Skin epidermis (tissue), 12 donors: ENCODE results near the gene ACADVL.
A peak's percentile ranks its signal among the peaks of the same experiment; 100 is the strongest.
"Not testable (repeated sequence)": the region's sequence is repeated elsewhere in the genome, so short reads cannot be mapped to it uniquely, and the experiment has no call there.

Experiments
- H3K27ac ChIP-seq, 21 experiments: fragments of 200-600 bp; sonication (generic) in 11 of 21; one replicate each; pipeline ENCODE4 v1.5.0; 2020; ENCODE audit warnings: mild to moderate bottlenecking in 3 of 21, inconsistent platforms in 2 of 21, moderate library complexity in 2 of 21
- H3K4me3 ChIP-seq, 7 experiments: fragments of 200-600 bp; sonication (generic) in 2 of 7; one replicate each; pipeline ENCODE4 v1.5.0; 2020; ENCODE audit warnings: inconsistent platforms in 2 of 7, mild to moderate bottlenecking in 2 of 7, moderate library complexity in 1 of 7

Gene ACADVL

GRCh38 chr17:7219812-7220592, at the start of gene ACADVL, which contains the start of gene DLG4:
Gene ACADVL, plus strand, starts transcription at chr17:7219938. Its CDS starts 47 bp downstream, at chr17:7219985.
Gene DLG4, minus strand, starts transcription at chr17:7219836.
- peak within 1 kb of the TSS; percentile 47 to 95 (median 79) for H3K4me3 ChIP-seq
- H3K27ac ChIP-seq: peak within 1 kb of the TSS; percentile 79 to 99 (median 95)

DNA sequence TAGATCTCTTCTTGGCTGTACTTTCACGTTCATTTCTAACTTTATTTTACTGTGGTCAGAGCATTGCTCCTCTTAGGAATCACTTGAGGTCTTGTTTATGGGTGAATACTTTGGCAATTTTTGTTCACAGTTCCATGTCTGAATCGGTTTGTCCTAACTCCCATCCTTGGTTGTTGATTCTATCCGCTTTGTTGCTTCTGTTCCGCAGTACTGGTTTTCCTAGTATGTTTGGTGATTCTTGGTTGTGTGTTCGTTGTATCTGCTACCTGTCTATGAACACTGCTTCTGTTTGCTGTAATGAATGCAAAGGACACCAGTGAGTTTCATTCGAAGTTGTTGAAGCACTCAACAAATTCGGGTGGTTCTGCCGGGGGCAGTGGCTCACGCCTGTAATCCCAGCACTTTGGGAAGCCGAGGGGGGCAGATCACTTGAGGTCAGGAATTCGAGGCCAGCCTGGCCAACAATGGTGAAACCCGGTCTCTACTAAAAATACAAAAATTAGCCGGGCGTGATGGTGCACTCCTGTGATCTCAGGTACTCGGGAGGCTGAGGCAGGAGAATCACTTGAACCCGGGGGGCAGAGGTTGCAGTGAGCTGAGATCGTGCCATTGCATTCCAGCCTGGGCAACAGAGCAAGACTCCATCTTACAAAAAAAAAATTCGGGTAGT, 47.1 kb upstream of the ACADVL start:
- not testable (repeated sequence) for H3K27ac ChIP-seq, H3K4me3 ChIP-seq

DNA sequence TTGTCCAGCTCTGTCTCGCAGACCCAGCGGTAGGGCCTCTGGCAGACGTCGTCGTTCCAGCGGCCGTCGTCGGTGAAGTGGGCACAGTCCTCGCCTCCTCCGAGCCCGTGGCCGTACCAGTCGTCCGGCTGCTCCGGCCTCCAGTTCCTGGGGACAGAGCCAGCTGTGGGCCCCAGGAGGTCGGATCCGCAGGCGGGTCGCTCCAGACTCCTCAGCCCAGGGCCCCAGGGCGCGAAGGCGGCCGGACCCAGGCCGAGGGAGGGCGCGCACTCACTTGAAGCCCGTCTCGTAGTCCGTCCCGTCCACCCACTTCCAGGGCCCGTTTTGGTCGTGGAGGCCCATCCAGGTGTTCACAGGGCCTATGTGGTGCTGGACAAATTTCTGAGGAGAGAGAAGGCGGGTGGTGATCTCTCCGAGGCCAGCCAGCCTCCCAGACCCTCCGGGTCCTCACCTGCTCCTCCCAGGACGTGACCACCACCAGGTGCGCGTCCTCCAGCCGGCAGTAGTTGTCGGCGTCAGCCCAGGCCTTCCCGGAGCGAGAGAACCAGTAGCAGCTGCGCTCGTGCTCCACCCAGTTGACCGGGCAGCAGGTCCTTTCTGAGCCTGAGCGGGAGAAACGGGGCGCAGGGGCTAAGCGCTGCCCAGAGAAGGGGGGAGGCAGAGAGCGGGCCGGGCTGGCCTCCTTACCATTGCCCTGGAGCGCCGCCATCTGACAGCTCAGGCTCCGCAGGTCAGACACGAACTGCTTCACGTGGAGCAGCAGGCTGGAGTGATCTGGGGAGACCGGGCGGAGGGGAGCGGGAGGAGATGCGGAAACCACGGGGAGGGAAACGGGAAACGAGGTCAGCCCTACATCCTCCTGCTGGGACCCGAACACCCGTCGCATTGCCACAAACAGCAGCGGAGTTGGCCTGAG, 45.8 kb upstream of the ACADVL start:
- peak overlapping the region in 7 of 21 experiments; percentile 6 to 60 (median 26) for H3K27ac ChIP-seq
- peak overlapping the region in 3 of 7 experiments; percentile 8 to 19 (median 15) for H3K4me3 ChIP-seq

- Histone ChIP-seq H3K4me3 (peak overlapping the region in 1 of 7 experiments; percentile 8), H3K27ac (no peak overlapping the region)
These were observed 45.0 kb upstream of the ACADVL start for GRCh38 chr17:7174603-7175326.

- Histone ChIP-seq H3K27ac (no peak overlapping the region), H3K4me3 (no peak overlapping the region)
These were observed 44.4 kb upstream of the ACADVL start for GRCh38 chr17:7175330-7175733.

- no peak overlapping the region for H3K4me3 ChIP-seq
- no peak overlapping the region for H3K27ac ChIP-seq
These were observed 43.5 kb upstream of the ACADVL start for GRCh38 chr17:7176107-7176840.

- H3K27ac ChIP-seq: no peak overlapping the region
- H3K4me3 ChIP-seq: peak overlapping the region in 1 of 7 experiments; percentile 17
These were observed 42.9 kb upstream of the ACADVL start for GRCh38 chr17:7176841-7177190.

DNA sequence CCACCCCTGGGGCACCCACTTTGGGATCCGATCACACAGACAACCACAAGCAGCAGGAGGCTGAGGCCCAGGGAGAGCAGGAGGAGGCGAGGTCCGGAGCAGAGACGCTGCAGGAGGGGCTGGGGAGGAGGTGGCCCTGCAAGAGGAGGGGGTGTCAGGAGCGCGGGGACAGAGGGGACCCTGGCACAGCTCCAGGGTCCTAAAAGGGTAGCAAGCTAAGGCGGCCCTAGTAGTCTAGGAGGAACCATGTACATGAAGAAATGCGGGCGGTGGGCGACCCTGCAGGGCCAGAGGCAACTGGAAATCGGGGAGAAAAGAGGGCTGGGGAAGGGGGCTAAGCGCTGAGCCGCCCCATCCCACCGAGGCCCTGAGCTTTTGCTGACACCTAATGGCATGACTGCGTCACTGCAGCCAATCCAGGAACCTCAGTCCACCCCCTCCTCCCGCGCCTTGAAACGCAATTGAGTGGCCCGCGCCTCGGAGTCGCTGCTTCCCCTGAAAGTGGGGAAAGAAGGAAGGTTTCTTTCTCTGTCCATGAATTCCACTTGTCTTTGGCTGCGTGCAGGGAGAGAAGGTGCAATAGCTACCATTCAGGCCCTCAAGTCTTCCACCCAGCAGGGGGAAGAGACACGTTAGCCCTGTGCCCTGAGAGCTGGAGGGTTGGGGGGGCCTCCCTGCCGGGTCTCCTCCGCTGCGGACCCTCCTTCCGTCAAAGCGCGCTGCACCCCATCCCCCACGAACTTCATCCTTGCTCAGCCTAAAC, 42.4 kb upstream of the ACADVL start:
- Histone ChIP-seq H3K27ac (no peak overlapping the region), H3K4me3 (peak overlapping the region; percentile 6 to 30 (median 17))

GRCh38 chr17:7177954-7178477, 41.7 kb upstream of the ACADVL start:
- Histone ChIP-seq H3K27ac (no peak overlapping the region), H3K4me3 (peak overlapping the region in 6 of 7 experiments; percentile 6 to 30 (median 18))

- Histone ChIP-seq H3K27ac (no peak overlapping the region), H3K4me3 (no peak overlapping the region)
These were observed 40.8 kb upstream of the ACADVL start for GRCh38 chr17:7178973-7179316.

GRCh38 chr17:7179317-7180254, 40.2 kb upstream of the ACADVL start, which contains the start of gene ASGR1:
Gene ASGR1, minus strand, starts transcription at chr17:7179370. Its CDS starts 807 bp downstream, at chr17:7178563.
- H3K27ac ChIP-seq: no peak within 1 kb of the TSS
- no peak within 1 kb of the TSS for H3K4me3 ChIP-seq

DNA sequence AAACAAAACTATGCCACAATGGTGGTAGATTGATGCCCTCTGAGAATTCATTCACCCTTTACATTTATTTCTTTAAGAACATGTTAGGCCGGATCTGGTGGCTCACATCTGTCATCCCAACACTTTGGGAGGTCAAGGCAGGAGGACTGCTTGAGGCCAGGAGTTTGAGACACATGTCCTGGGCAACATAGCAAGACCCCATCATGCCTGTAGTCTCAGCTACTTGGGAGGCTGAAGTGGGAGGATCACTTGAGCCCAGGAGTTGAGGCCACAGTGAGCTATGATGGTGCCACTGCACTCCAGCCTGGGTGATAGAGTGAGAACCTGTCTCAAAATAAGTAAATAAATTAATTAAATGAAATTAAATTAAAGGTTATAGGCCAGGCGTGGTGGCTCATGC, 37.6 kb upstream of the ACADVL start:
- H3K4me3 ChIP-seq, H3K27ac ChIP-seq: not testable (repeated sequence)

- H3K4me3 ChIP-seq: no peak overlapping the region
- H3K27ac ChIP-seq: no peak overlapping the region
These were observed 36.2 kb upstream of the ACADVL start for GRCh38 chr17:7183433-7184090.

- H3K4me3 ChIP-seq: no peak overlapping the region
- no peak overlapping the region for H3K27ac ChIP-seq
These were observed 35.6 kb upstream of the ACADVL start for GRCh38 chr17:7184091-7184488.

- no peak overlapping the region for H3K27ac ChIP-seq
- no peak overlapping the region for H3K4me3 ChIP-seq
These were observed 35.1 kb upstream of the ACADVL start for GRCh38 chr17:7184647-7185046.

DNA sequence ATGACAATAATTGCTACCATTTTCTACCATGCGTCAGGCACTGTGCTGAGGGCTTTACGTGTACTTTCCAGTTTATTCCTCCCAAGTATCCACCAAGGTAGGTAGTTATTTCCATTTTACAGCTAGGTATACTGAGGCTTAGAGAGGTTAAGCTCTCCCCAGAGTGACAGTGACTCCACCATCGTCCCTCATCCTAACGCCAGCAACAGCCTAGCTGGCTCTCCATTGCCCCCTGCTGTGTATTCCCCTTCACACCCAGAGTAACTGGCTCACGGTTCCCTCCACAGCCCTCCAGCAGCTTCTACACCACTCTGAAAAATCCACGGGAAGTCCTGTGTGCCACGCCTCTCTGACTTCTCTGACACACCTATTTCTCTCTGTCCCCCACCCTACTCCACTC, 33.5 kb upstream of the ACADVL start:
- Histone ChIP-seq H3K4me3 (no peak overlapping the region), H3K27ac (no peak overlapping the region)
